ENCODE results near the gene ROPN1L.

Gene ROPN1L

DNA sequence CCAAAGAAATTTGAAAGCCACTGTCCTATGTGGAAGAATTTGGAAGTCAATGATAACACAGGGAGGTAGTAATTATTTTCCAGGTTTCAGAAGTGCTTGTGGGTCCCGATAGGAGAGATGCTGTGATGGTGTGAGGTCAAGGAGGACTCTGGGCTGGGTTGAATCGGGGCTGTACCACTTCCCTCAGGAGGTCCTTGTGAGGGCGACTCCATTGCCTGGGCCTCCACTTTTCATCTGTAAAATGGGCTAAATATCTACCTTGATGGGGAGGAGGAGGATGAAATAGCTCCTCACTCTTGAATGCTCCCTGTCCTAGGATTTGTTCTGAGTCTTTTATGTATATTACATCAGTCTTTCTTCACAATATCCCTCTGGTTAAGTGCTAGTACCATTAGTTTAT lies 59.0 kb downstream of the ROPN1L start:
- no peak for DNase-seq (ENCODE audit: extremely low spot score)
- ChIA-PET POLR2A (no interaction called here), CTCF (interaction anchor here (1.0 to 1.4 kb wide), 4 partner anchors 10 to 201 kb away, joined by 3 to 4 read pairs (median 3); no protein-coding TSS in a partner anchor)
- TF ChIP-seq, protein P1, sequence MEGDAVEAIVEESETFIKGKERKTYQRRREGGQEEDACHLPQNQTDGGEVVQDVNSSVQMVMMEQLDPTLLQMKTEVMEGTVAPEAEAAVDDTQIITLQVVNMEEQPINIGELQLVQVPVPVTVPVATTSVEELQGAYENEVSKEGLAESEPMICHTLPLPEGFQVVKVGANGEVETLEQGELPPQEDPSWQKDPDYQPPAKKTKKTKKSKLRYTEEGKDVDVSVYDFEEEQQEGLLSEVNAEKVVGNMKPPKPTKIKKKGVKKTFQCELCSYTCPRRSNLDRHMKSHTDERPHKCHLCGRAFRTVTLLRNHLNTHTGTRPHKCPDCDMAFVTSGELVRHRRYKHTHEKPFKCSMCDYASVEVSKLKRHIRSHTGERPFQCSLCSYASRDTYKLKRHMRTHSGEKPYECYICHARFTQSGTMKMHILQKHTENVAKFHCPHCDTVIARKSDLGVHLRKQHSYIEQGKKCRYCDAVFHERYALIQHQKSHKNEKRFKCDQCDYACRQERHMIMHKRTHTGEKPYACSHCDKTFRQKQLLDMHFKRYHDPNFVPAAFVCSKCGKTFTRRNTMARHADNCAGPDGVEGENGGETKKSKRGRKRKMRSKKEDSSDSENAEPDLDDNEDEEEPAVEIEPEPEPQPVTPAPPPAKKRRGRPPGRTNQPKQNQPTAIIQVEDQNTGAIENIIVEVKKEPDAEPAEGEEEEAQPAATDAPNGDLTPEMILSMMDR (IDR thresholded peaks at IDR 0.05; ENCODE audit: control extremely low read depth, extremely low read depth, low read depth, missing control alignments): no peak

DNA sequence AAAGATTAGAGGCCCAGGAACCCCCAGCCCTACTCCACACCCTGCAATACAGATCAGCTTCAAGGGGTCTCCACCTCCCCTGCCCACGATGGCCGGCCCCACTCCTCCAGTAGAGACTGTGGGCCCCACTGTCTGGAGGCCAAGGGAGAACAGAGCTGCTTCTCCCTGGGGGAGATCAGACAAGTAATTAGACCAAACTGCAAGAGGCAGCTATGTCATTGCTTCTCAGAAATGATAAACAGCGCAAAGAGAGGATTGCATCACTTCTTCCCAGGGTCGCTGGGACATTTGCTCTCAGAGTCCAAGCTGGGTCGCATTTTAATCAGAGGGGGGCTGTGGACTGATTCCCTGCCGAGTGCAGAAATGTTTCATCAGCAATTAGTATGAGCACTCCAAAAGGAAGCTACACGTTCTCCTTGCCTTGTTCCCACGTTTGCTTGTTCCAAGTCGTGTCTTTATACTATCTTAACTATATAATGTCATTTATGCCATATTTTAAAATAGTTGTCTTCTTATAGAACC lies 59.9 kb downstream of the ROPN1L start:
- POLR2A ChIA-PET: interaction anchor here (0.6 kb wide), 1 partner anchor 84 kb away, joined by 5 read pairs; no protein-coding TSS in a partner anchor
- no peak for DNase-seq (ENCODE audit: extremely low spot score)
- CTCF ChIA-PET: interaction anchor here (1.0 to 1.4 kb wide), 3 partner anchors 11 to 200 kb away, joined by 3 to 4 read pairs (median 3); no protein-coding TSS in a partner anchor
- TF ChIP-seq, protein P1 (IDR thresholded peaks at IDR 0.05; ENCODE audit: control extremely low read depth, extremely low read depth, low read depth, missing control alignments): no peak

DNA sequence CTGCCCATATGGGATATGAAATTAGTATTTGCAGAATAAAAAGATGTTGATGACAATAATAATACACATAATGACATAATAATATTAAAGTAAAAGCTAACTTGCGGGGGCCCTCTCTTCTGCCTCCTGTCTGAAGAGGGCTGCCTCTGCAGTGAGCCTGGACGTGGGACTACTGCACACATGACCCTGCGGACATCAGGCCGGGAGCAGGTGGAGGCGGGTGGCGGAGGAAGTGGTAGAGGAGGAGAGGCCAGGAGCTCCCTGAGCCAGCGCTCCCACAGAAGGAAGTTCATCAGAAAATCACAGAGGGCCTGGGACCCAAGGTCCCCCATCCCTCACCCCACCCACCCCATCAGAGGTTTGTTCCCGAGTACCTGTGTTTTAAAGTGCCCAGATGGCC lies 60.5 kb downstream of the ROPN1L start:
- DNase-seq (ENCODE audit: extremely low spot score): no peak
- TF ChIP-seq, protein P1 (IDR thresholded peaks at IDR 0.05; ENCODE audit: control extremely low read depth, extremely low read depth, low read depth, missing control alignments): no peak
- POLR2A ChIA-PET: no interaction called here
- CTCF ChIA-PET: interaction anchor here (0.8 to 1.3 kb wide), 2 partner anchors 50 to 199 kb away, joined by 3 read pairs; no protein-coding TSS in a partner anchor

DNA sequence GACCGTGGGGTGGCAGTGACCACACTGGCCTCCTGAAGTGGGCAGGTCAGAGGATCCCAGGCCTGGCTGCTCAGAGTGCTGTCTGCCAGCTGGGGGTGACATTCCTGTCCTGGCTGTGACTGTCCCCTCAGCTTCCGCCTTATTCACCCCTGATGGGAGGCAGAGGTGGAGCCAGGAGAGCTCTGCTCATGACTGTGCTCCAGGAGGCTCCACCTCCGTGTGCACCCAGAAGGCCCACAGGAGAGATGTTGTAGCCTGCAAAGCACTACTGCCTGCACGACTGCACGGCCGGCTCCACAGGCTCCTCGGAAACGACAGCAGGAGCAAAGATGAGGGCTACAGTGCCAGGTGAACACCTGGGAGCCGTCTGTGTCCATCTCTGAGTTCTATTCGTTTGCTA lies 60.9 kb downstream of the ROPN1L start:
- ChIA-PET POLR2A (no interaction called here), CTCF (interaction anchor here (0.8 kb wide), 1 partner anchor 50 kb away, joined by 3 read pairs; no protein-coding TSS in a partner anchor)
- TF ChIP-seq, protein P1 (IDR thresholded peaks at IDR 0.05; ENCODE audit: control extremely low read depth, extremely low read depth, low read depth, missing control alignments): no peak
- no peak for DNase-seq (ENCODE audit: extremely low spot score)

DNA sequence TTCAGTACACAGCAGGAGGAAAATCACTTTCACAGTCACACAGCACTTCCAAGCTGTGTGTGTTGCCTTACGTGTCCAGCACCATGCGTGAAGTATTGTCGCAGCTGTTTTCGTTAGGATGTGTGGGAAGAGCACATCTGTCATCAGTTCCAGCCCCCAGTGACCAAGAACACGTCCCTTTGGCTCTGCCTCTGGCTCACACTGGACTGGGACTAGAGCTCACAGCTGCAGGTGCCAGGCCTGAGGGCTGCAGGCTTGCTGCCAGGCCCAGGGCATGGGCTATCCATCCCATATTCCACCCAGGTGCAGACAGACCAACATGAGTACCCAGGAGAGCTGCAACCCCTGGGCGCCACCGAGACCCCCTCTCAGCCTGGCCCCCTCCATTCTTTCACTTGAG lies 61.6 kb downstream of the ROPN1L start:
- no peak for DNase-seq (ENCODE audit: extremely low spot score)
- ChIA-PET CTCF (no interaction called here), POLR2A (no interaction called here)
- TF ChIP-seq, protein P1 (IDR thresholded peaks at IDR 0.05; ENCODE audit: control extremely low read depth, extremely low read depth, low read depth, missing control alignments): no peak

DNA sequence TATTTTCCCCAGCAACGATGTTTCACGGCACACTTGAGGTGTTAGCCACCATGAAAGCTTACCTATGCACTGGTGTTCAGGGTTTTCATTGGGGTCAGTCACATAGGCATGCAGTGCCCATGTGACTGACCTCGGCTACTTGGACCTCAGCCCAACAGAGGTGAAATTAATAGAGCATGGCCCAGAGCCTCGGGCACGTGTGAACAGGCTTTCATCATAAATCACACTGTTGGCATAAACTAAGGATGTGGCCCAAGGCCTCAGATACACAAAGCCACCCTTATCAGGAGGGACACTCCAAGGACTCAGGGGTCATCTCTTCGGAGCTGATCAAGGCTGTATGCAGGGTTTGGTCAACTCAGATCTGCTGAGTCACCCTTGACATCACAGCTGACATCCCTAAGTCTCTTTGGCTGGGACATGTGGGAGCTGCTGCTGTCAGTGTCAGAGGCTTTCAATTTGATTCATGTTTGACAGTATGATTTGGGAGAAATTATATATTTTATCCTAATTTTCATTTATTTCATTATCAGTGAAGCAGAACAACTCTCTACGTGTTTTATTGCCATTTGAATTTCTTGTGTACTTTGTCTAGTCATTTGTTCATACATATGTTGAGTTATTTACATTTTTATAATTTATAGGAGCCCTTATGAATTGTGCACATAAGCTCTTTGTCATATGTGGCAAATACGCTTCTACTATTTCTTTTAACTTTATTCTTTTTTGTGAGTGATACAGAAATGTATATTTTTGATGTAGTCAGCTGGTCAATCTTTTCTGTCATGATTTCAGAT lies 62.5 kb downstream of the ROPN1L start:
- ChIA-PET CTCF (no interaction called here), POLR2A (no interaction called here)
- TF ChIP-seq, protein P1 (IDR thresholded peaks at IDR 0.05; ENCODE audit: control extremely low read depth, extremely low read depth, low read depth, missing control alignments): no peak
- DNase-seq (ENCODE audit: extremely low spot score): no peak
